GM19452 (cell line): Measurements from ENCODE around the gene FOXO6.

ENCODE experiments used
- ATAC-seq: cut with Tn5 transposase; IDR thresholded peaks from one replicate; pipeline ENCODE4 v1.9.1; 2021; ENCODE audit not compliant: unreplicated experiment

The FOXO6 gene

GRCh38 chr1:41380979-41381691 is 19.9 kb downstream of the FOXO6 start:
- no peak for ATAC-seq

GRCh38 chr1:41381692-41382479 is 20.7 kb downstream of the FOXO6 start:
- ATAC-seq, result no peak

GRCh38 chr1:41382480-41383090 is 21.4 kb downstream of the FOXO6 start:
- no peak for ATAC-seq

- ATAC-seq, result no peak
Measured at GRCh38 chr1:41383094-41383852, 22.0 kb downstream of the FOXO6 start.

- ATAC-seq, result no peak
Measured at GRCh38 chr1:41384579-41384978, 23.3 kb downstream of the FOXO6 start.

GRCh38 chr1:41385398-41386195 is 24.4 kb downstream of the FOXO6 start:
- no peak for ATAC-seq

DNA sequence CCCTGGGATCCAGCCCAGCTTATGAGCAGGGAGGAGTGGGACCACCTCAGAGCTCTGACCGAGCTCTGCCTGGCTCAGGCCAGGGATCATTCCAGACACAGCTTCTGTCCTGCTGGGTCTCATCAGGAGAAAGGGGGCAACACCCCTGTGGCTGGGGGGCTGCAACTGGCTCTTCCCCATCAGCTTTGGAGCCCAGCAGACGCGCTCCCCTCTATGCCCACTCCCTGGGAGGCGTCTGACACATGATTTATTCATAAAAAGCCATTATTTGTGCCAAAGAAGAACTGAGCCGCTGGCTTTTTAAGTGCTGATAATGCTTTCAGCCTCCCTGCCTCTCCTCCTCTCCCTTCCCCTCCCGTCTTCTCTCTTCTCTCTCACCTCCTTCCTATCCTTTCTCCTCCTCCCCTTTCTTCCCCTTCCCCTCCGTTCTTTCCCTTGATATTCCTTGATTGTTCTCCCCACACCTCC is 25.0 kb downstream of the FOXO6 start:
- no peak for ATAC-seq

GRCh38 chr1:41387667-41388091 is 26.4 kb downstream of the FOXO6 start:
- no peak for ATAC-seq

DNA sequence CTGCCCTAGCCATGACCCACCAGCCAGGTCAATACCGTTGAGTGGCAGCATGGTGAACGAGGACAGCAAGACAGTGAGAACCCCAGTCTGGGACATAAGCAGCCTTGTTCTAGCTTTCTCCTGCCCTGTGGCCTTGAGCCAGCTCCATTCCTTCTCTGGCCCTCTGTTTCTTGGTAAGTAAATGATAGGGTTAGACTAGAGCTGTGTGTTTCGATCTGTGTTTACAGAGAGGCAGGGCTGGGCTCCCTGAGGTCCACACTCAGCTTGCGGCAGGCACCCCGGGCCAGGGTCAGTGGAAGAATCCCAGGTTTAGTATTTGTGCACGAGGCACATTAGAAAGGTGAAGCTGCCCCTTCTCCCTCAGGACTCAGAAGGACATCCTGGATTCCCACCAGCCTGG is 27.3 kb downstream of the FOXO6 start:
- no peak for ATAC-seq

- no peak for ATAC-seq
Measured at GRCh38 chr1:41389009-41389408, 27.8 kb downstream of the FOXO6 start.

- no peak for ATAC-seq
Measured at GRCh38 chr1:41390166-41390565, 28.9 kb downstream of the FOXO6 start.

- ATAC-seq, result no peak
Measured at GRCh38 chr1:41390573-41390972, 29.3 kb downstream of the FOXO6 start.

GRCh38 chr1:41391834-41392527 is 30.7 kb downstream of the FOXO6 start:
- no peak for ATAC-seq

GRCh38 chr1:41392528-41392924 is 31.3 kb downstream of the FOXO6 start:
- ATAC-seq, result no peak

- no peak for ATAC-seq
Measured at GRCh38 chr1:41393716-41394368, 32.6 kb downstream of the FOXO6 start.

DNA sequence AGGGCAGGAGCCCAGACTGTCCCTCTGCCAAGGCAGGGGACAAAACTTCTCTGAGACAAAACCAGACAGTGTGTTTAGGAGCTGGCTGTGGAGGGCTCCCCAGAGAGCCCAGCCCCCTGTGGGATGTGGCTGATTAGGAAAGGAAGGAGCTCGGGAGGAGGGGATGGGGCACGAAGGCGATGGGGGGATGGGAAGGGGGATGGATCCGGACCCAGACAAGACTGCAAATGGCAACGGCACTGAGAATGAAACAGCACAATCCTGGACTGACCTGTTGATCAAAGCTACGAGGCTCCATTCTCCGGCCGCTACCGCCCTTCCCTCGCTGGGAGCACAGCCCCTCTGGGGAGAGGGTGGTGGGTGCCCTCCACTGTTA is 33.1 kb downstream of the FOXO6 start:
- no peak for ATAC-seq

GRCh38 chr1:41394959-41395956 is 34.0 kb downstream of the FOXO6 start:
- ATAC-seq, result no peak

DNA sequence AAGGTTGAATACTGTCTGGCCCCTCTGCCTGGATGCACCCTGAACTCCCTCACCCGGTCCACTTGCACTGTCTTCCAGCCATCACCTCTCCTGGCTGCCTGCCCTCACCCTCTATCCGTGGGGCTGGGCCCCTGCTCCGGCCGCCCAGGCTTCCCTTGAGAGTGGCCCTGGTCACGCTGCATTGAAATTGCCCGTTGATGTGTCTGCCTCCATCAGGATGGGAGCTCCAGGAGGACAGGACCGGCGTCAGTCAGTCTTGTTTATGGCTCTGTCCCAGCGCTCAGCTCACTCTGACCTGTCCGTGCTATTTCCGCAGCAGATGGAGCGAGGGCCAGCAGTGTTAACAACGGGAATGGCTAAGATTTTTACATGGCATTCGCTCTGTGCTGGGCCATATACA is 34.9 kb downstream of the FOXO6 start:
- ATAC-seq, result no peak
